SH-SY5Y (cell line): ENCODE data around the gene CPLX1.

Experiments used
- GATA2 ChIP-seq: IDR thresholded peaks from 2 replicates; pipeline ENCODE4 v1.6.1; 2011; ENCODE audit warnings: mild to moderate bottlenecking, low read depth, low read length
- GATA3 ChIP-seq: IDR thresholded peaks from 2 replicates; pipeline ENCODE4 v1.6.1; 2011; ENCODE audit warnings: low read depth, mild to moderate bottlenecking, low read length, moderate library complexity

- TF ChIP-seq GATA2 = no peak
- no peak for TF ChIP-seq GATA3
Measured at GRCh38 chr4:815464-816146, 10.3 kb downstream of the CPLX1 start.
